A549 treated with DMSO at 1 μM for 4 hours (cell line): ENCODE results near the gene DDX59. TPM values are rescaled to one million over a fixed set of nuclear protein-coding genes. Genes with fewer than 3 reads are reported as not detected.

Experiments
- total RNA-seq: library from RNA; stranded (reverse); fragments of 200-300 nt; extraction: Qiagen RNA extraction; gene quantifications from 5 replicates; pipeline ENCODE4 v1.2.3, GENCODE V29; 2022; ENCODE audit warnings: low read depth

The DDX59 gene
- 13.2 to 18.2 TPM (median 15.5 TPM) in 5 replicates for total RNA-seq

GRCh38 chr1:200669314-200670241, at the start of gene DDX59:
Gene DDX59 (minus strand): TSS chr1:200669907. CDS start chr1:200666740, 3,167 bp downstream.

GRCh38 chr1:200620273-200621131, 49.2 kb downstream of the DDX59 start, which contains the start of gene KIF14:
Gene KIF14 (minus strand): TSS chr1:200620751. CDS start chr1:200618723, 2,028 bp downstream.

Other genes starting within 250 kb of the DDX59 start
- gene KIF14, start 49.2 kb downstream of the DDX59 start, total RNA-seq, result 8.9 to 15.1 TPM (median 13.5 TPM) in 5 replicates
- gene CAMSAP2, start 69.0 kb upstream of the DDX59 start, total RNA-seq, result 19.8 to 29.9 TPM (median 25.4 TPM) in 5 replicates
- gene GPR25, start 203.1 kb upstream of the DDX59 start, total RNA-seq, result 0.11 TPM in 1 of 5 replicates, not detected in the others
- 40.0 to 45.9 TPM (median 41.7 TPM) in 5 replicates for gene INAVA, start 225.0 kb upstream of the DDX59 start, total RNA-seq